Muscle layer of colon (tissue), 2 donors: Measurements from ENCODE around the gene GNB1L.
"Not testable (repeated sequence)": the region's sequence is repeated elsewhere in the genome, so short reads cannot be mapped to it uniquely, and the experiment has no call there.

ENCODE experiments used
- H3K27ac ChIP-seq: one replicate; pipeline ENCODE4 v1.7.0; 2013; ENCODE audit warnings: low read depth, mild to moderate bottlenecking, low read length, moderate library complexity
- H3K27me3 ChIP-seq, 2 donors: one replicate each; pipeline ENCODE4 v1.7.0; 2013; ENCODE audit warnings: low read length in 2 of 2, mild to moderate bottlenecking in 2 of 2; ENCODE audit not compliant: insufficient read depth in 2 of 2, control insufficient read depth in 1 of 2
- H3K36me3 ChIP-seq: one replicate; pipeline ENCODE4 v1.7.0; 2013; ENCODE audit warnings: mild to moderate bottlenecking, low read length; ENCODE audit not compliant: insufficient read depth
- H3K4me1 ChIP-seq: one replicate; pipeline ENCODE4 v1.7.0; 2013; ENCODE audit warnings: mild to moderate bottlenecking, low read length; ENCODE audit not compliant: insufficient read depth
- H3K4me3 ChIP-seq, 2 donors: one replicate each; pipeline ENCODE4 v1.7.0; 2013; ENCODE audit warnings: low read length in 2 of 2, low read depth in 1 of 2, mild to moderate bottlenecking in 1 of 2, moderate library complexity in 1 of 2
- H3K9ac ChIP-seq: one replicate; pipeline ENCODE4 v1.7.0; 2013; ENCODE audit warnings: low read length
- H3K9me3 ChIP-seq: one replicate; pipeline ENCODE4 v1.7.0; 2013; ENCODE audit warnings: mild to moderate bottlenecking, low read length
- donor health status: abdominal sarcoma.
- donor health status: Adenocarcinoma of cecum.

Gene GNB1L

GRCh38 chr22:19787849-19788141, 66.9 kb downstream of the GNB1L start:
- Histone ChIP-seq H3K27ac (no peak overlapping the region), H3K9ac (no peak overlapping the region), H3K9me3 (no peaks in the 10 kb centered on the region), H3K4me1 (no peaks in the 10 kb centered on the region), H3K27me3 (peaks cover 0 to 16% of the 10 kb centered on the region in 2 donors), H3K36me3 (no peaks in the 10 kb centered on the region), H3K4me3 (no peak overlapping the region)

GRCh38 chr22:19786959-19787848, 67.5 kb downstream of the GNB1L start:
- Histone ChIP-seq H3K9me3 (no peaks in the 10 kb centered on the region), H3K36me3 (no peaks in the 10 kb centered on the region), H3K4me3 (no peak overlapping the region), H3K4me1 (no peaks in the 10 kb centered on the region), H3K27me3 (peaks cover 0 to 17% of the 10 kb centered on the region in 2 donors), H3K9ac (no peak overlapping the region), H3K27ac (no peak overlapping the region)

DNA sequence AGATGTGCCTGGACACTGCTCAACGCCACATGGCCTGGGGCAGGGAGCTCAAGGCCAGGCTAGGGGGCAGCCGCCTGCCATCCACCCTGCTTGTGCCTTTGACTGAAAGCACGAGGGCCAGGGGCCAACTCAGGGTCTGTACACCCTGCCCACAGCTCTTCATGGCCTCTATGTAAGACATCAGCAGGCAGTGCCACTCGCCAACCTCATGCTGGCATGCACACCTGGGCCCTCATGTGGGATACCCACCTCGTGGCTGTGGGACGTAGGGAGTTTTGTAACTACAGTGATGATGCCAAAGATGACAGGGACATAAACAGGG, 68.4 kb downstream of the GNB1L start:
- Histone ChIP-seq H3K27me3 (peaks cover 7 to 17% of the 10 kb centered on the region in 2 donors), H3K4me3 (no peak overlapping the region), H3K27ac (no peak overlapping the region), H3K9me3 (no peaks in the 10 kb centered on the region), H3K4me1 (no peaks in the 10 kb centered on the region), H3K9ac (no peak overlapping the region), H3K36me3 (no peaks in the 10 kb centered on the region)

DNA sequence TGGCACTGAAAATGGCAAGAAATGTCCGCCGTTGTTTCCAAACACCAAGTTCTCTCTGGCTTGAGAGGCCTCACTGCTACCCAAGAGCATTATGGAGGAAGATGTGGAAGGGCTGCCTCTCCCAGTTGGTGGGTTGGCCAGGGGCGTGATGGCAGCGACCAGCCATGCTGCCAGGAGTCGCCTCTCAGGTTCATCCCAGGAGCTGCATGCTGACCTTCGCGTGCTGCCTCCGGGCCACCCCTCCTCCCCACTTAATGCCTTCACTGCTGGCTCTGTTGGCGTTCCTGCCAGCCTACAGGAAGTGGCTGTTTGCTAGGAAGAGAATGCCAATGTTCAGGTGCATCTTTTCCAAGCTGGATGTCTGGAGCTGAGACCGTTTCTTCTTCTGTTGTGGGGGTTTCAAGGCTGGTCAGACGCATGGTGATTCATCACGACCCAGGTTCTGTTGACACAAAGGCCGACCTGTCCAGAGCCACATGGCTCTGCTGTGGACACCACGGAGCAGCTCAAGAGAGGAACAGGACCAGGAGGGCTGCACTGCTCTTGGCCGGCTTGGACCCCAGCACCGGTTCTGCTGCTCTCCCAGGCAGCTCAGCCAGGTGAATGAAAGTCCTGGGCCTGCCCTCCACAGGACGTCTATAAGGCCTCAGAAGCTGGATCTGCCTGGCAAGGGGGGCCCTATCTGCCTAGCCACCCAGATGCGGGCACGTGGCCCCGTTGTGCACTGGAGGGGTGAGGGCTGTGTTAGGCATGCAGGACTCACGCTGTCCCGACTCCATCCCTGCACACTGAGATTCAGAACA, 69.0 kb downstream of the GNB1L start:
- H3K9me3 ChIP-seq: no peaks in the 10 kb centered on the region
- peaks cover 7 to 17% of the 10 kb centered on the region in 2 donors for H3K27me3 ChIP-seq

DNA sequence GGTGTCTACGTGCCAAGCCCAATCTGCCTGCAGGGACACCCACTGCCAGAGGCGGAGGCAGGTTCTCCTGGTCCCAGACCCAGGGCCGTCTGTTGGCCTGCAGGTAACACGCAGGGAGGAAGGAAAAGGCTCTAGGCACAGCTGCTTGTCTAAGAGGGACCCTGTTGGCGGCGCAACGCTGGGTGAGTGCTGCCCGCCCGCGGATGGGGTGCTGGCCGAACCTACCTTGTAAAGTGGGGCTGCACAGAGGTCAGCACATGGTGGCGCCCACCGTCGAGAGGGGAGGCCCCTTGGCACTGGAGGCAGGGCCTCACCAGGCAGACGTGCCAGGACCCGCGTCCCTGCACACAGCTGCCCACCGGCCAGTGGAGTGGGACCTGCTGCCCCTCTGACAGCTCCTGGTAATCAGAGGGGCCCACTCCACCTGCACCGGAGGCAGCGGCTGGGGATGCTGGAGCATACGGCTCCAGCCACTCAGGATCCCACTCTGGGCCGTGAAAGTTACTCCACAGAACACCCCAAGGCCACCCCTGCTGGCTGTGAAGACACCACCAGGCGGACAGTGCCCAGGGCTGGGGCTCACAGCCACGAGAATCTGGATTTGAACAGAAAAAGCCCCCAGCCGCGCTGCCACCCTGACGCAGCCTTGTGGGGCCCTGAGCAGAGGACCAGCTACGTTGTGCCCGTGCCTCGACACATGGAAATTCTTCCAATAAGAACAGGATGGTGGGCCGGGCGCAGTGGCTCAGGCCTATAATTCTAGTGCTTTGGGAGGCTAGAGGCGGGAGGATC, 70.1 kb downstream of the GNB1L start:
- no peak overlapping the region for H3K4me3 ChIP-seq
- H3K27ac ChIP-seq: no peak overlapping the region

More for the DNA sequence above, 69.0 kb downstream of the GNB1L start:
- no peak overlapping the region for H3K27ac ChIP-seq
- H3K4me3 ChIP-seq: no peak overlapping the region
- H3K36me3 ChIP-seq: no peaks in the 10 kb centered on the region
- H3K9ac ChIP-seq: no peak overlapping the region
- H3K4me1 ChIP-seq: no peaks in the 10 kb centered on the region

GRCh38 chr22:19783586-19784383, 70.9 kb downstream of the GNB1L start:
- Histone ChIP-seq H3K9ac (no peak overlapping the region), H3K27ac (no peak overlapping the region), H3K9me3 (no peaks in the 10 kb centered on the region), H3K4me3 (no peak overlapping the region), H3K36me3 (no peaks in the 10 kb centered on the region), H3K4me1 (no peaks in the 10 kb centered on the region), H3K27me3 (peaks cover 7 to 20% of the 10 kb centered on the region in 2 donors)

More for the DNA sequence above, 70.1 kb downstream of the GNB1L start:
- H3K9me3 ChIP-seq: no peaks in the 10 kb centered on the region
- H3K36me3 ChIP-seq: no peaks in the 10 kb centered on the region
- peaks cover 7 to 17% of the 10 kb centered on the region in 2 donors for H3K27me3 ChIP-seq
- H3K9ac ChIP-seq: no peak overlapping the region
- H3K4me1 ChIP-seq: no peaks in the 10 kb centered on the region

- H3K4me1 ChIP-seq: no peaks in the 10 kb centered on the region
- no peak overlapping the region for H3K9ac ChIP-seq
- peaks cover 7 to 20% of the 10 kb centered on the region in 2 donors for H3K27me3 ChIP-seq
- no peak overlapping the region for H3K27ac ChIP-seq
- H3K4me3 ChIP-seq: no peak overlapping the region
- H3K9me3 ChIP-seq: no peaks in the 10 kb centered on the region
- H3K36me3 ChIP-seq: no peaks in the 10 kb centered on the region
Measured at GRCh38 chr22:19782533-19782932, 72.1 kb downstream of the GNB1L start.

- Histone ChIP-seq H3K4me3 (no peak overlapping the region), H3K36me3 (no peaks in the 10 kb centered on the region), H3K9me3 (no peaks in the 10 kb centered on the region), H3K27me3 (peaks cover 7 to 30% of the 10 kb centered on the region in 2 donors), H3K4me1 (no peaks in the 10 kb centered on the region), H3K27ac (no peak overlapping the region), H3K9ac (no peak overlapping the region)
Measured at GRCh38 chr22:19779685-19780268, 74.9 kb downstream of the GNB1L start.

GRCh38 chr22:19779011-19779421, 75.7 kb downstream of the GNB1L start:
- Histone ChIP-seq H3K4me3 (no peak overlapping the region), H3K27ac (no peak overlapping the region), H3K9me3 (no peaks in the 10 kb centered on the region), H3K4me1 (no peaks in the 10 kb centered on the region), H3K36me3 (no peaks in the 10 kb centered on the region), H3K27me3 (peaks cover 7 to 25% of the 10 kb centered on the region in 2 donors), H3K9ac (no peak overlapping the region)

GRCh38 chr22:19777192-19777591, 77.5 kb downstream of the GNB1L start:
- H3K27ac ChIP-seq, H3K9me3 ChIP-seq, H3K4me3 ChIP-seq, H3K36me3 ChIP-seq, H3K4me1 ChIP-seq, H3K9ac ChIP-seq: not testable (repeated sequence)
- peaks cover 7 to 24% of the 10 kb centered on the region in 2 donors for H3K27me3 ChIP-seq
